GM12873 (cell line): ENCODE results near the gene UBXN10.

Experiments
- CTCF ChIP-seq: IDR thresholded peaks from 2 replicates; pipeline ENCODE4 v1.5.1; 2012; ENCODE audit warnings: low read depth, mild to moderate bottlenecking, moderate library complexity, low read length, control low read depth; ENCODE audit not compliant: insufficient read depth; ENCODE audit errors: missing control alignments

The UBXN10 gene

GRCh38 chr1:20185834-20186782, at the start of gene UBXN10, which contains the start of gene PLA2G2C:
Gene UBXN10, plus strand, starts transcription at chr1:20186096. Its CDS starts 4,466 bp downstream, at chr1:20190562.
Gene PLA2G2C, minus strand, starts transcription at chr1:20186518. Its CDS starts 9,155 bp downstream, at chr1:20177363.
- no peak for TF ChIP-seq CTCF

DNA sequence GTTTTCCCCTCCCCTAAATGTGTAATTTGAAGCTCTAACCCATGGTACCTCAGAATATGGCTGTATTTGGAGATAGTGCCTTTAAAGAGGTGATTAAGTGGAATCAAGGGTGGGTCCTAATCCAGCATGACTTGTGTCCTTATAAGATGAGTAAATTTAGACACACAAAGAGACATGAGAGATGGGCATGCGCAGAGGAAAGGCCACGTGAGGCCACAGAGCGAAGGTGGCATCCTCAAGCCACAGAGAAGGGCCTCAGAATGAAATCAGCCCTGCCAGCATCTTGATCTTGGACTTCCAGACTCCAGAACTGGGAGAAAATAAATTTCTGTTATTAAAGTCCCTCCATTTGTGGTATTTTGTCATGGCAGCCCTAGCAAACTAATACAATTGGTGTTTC, 49.6 kb upstream of the UBXN10 start:
- no peak for TF ChIP-seq CTCF

DNA sequence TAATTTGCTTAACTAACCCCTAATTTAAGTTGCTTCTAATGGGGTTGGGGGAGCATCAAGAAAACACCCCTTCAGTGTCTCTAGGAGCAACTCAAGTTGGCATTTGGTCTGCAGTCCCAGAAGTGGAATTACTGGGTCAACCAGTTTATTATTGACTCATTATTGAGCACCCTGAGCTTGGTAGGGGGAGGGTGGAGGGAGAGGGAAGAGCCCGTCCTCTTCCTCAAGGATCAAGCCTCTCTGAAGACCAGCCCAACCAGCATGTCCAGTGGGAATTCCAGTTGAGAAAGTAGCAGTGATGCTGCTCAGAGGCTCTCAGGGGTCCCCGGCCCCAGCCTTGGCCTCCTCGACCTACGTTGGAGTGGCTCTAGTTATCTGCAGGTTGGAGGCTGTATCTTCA, 48.8 kb upstream of the UBXN10 start:
- no peak for TF ChIP-seq CTCF

GRCh38 chr1:20137604-20138003, 48.3 kb upstream of the UBXN10 start:
- TF ChIP-seq CTCF, result no peak

- TF ChIP-seq CTCF, result no peak
Measured at GRCh38 chr1:20138346-20138745, 47.5 kb upstream of the UBXN10 start.

GRCh38 chr1:20138961-20139550, 46.8 kb upstream of the UBXN10 start, which contains the start of gene PLA2G2F:
Gene PLA2G2F, plus strand, starts transcription at chr1:20139323. Its CDS starts 105 bp downstream, at chr1:20139428.
- no peak for TF ChIP-seq CTCF
